A673 (cell line): Measurements from ENCODE around the gene CDC14C.

Experiments
- CTCF ChIP-seq: fragments of 300-800, 200-600 bp; sonication (generic); conservative IDR thresholded peaks from 2 replicates; pipeline ENCODE4 v1.5.1; 2017; ENCODE audit warnings: low read depth, mild to moderate bottlenecking, antibody characterized with exemption, low read length, moderate library complexity, mixed read lengths
- EZH2 ChIP-seq: fragments of 200-600 bp; sonication (generic); IDR thresholded peaks from 2 replicates; pipeline ENCODE4 v1.6.1; 2017; ENCODE audit warnings: borderline replicate concordance, low read depth, mild to moderate bottlenecking, mixed read lengths, antibody characterized with exemption, low read length; ENCODE audit not compliant: poor library complexity, severe bottlenecking

- no peak for TF ChIP-seq CTCF
- TF ChIP-seq EZH2 = no peak
Observed at GRCh38 chr7:48933549-48934085, 9.3 kb downstream of the CDC14C start.
